ENCODE data around the gene SUMO4.
A peak's percentile ranks its signal among the peaks of the same experiment; 100 is the strongest.

SUMO4 gene

DNA sequence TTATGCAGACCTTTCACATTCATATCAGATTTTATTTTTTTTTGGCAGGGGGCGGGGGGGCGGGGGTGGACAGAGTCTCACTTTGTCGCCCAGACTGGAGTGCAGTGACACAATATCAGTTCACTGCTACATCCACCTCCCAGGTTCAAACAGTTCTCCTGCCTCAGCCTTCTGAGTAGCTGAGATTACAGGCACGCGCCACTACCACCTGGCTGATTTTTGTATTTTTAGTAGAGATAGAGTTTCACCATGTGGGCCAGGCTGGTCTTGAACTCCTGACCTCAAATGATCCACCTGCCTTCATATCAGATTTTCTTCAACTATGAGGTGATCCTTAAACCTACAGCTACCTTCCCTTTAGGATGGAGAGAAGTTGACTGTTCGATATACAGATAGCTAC lies 8.0 kb upstream of the SUMO4 start:
- DNase-seq, result no peak

DNA sequence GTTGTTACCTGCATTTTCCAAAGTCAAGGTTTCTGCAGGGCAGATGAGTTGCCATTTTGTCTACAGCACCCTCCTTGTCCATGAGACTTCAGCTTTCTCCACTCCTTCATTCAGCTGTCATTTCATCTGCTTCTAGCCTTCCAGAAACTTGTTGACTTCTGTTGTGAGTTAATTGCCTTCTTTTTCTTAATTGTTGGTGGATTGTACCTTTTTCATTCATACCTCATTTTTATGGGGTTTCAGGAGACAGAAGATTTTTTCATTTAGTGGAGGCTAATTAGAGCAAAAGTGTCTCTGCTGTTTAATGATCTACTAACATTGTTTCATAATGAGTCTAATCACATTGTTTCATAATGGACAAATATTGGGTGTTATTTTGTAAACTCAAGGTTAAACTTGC lies 7.5 kb upstream of the SUMO4 start:
- DNase-seq, result no peak

DNA sequence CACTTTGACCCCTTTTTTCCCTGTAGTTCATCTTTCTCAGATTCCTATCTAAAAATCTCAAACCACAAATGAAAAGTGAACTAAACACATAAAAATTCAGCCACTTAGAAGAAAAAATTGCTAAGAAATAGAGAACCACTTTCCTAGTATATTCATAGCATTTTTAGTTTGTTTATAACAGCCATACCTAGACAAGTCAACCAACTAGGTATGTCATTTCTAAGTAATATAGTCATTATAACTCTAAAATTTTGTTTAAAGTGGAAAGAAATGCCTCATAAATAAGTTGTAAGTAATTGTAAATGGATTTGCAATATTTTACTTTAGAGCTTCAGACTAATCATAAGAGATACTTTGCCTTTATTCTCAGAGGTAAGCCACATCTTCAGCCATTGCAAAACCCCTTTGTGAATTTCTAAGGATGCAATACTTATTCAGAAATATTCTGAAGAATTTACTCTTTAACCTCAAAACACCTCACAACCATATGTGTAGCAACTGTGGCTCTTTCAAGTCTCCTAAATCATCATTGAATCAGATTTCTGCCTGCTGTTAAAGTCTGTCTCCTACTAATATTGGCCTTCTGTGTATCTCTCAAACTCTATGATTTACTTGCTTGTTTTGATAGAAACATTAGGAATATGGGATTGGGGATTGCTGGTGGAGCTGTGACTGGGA lies 6.9 kb upstream of the SUMO4 start:
- DNase-seq, result no peak

DNA sequence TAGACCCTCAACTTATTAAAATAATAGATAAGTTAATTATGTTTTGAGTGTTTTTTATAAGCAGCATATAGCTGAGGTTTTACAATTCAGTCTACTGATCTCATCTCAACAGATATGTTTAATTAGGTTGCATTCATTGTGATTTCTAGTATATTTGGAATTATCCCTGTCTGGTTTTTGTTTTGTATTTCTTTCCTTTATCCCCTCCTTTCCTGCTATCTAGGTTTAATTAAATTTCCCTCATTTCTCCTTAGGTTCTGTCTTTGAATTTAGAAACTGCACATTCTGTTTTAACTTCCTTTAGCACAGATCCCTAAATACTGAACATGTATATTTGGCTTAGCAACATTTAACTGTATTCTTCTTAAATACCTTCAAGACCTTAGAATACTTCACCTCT lies 4.9 kb upstream of the SUMO4 start:
- no peak for DNase-seq

DNA sequence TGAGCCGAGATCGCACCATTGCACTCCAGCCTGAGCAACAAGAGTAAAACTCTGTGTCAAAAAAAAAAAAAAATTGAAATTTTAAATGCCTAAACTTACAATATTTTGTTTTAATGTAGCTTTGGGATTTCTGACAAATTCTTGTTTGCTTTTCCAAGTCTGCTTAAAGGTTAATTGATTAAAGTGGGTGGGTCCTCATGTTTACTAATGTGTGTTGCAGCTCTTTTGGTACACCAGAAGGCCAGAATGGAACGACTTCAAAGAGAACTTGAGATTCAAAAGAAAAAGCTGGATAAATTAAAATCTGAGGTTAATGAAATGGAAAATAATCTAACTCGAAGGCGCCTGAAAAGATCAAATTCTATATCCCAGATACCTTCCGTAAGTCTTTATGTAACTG lies 2.7 kb upstream of the SUMO4 start:
- no peak for DNase-seq

DNA sequence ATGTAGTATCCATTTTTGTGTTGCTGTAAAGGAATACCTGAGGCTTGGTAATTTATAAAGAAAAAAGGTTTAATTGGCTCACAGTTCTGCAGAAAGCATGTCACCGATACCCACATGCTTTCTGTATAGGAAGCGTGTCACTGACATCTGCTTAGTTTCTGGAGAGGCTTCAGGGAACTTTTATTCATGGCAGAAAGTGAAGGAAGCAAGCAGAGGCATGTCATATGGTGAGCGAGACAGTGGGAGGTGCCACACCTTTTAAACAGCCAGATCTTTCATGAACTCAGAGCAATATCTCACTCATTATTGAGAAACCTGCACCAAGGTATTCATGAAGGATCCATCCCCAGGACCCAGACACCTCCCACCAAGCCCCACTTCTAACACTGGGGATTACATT lies 3.5 kb downstream of the SUMO4 start:
- DNase-seq, result no peak

DNA sequence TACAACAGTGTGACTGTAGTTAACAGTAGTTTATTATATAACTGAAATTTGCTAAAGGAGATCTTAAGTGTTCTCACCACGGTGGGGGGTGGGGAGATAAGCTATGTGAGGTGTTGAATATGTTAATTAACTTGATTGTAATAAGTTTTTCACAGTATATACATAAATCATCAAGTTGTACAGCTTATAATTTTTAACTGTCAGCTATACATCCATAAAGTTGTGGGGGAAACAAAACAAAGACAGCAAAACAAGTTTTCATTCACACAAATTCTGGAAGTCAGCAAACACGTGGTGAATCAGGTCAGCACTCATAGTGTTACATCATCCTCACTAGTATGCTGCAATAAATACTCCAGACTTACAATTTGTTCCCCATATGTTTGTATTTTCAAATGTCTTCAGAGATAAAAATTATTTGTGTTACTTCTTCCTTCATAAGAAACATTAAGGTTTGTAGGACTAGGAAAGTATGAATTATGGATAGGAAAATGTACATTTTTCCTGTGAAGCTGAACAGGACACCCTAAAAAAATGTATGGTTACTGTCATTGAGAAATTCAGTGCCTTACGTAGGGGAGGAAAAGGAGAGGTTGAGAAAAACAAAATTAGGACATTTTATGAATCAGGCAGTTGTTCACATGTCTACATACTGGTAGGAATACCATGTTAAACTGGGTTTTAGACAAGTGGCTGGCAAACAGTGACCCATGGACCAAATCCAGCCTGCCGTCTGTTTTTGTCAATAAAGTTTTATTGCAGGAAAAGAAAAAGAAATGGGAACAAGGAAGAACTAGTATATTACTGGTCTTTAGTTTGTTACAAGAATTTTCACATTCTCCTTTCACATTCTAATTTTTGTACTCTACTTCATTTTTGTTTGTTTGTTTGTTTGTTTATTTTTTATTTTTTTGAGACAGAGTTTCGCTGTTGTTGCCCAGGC lies 6.0 kb downstream of the SUMO4 start:
- peak; percentile 42 for DNase-seq

DNA sequence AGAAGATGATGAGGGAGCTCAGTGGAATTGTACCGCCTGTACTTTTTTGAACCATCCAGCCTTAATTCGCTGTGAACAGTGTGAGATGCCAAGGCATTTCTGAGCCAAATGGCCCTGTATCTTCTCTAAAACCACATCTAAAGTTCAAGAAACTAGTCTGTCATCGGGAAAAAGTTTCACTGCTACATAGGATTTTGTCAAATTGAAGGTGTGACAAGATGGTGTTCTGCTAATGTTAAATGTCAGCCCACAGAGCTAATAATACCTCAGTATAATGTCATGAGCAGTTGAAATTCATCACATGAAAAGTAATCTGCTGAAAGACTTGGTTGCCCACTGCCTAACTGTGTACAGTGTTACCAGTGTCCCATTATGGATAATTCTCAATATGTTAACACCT lies 9.6 kb downstream of the SUMO4 start:
- DNase-seq, result no peak

DNA sequence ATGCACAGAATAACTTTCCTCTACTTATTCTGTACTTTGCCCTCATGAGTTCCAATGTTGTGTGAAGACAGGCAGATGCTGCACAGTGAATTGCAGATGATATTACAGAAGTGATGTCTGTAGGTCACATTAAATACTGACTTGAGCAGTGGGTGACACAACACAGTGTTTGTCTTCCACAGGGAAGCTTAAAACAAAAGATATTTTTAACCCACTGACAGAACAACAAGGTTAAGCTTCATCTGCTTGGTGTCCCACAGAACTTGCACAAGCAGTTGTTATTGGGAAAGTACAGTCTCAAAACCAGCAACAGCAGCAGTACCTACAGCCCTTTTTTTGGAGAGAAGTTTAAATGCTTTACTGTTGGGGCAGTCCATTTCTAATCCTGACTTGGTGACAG lies 10.5 kb downstream of the SUMO4 start:
- DNase-seq, result no peak

DNA sequence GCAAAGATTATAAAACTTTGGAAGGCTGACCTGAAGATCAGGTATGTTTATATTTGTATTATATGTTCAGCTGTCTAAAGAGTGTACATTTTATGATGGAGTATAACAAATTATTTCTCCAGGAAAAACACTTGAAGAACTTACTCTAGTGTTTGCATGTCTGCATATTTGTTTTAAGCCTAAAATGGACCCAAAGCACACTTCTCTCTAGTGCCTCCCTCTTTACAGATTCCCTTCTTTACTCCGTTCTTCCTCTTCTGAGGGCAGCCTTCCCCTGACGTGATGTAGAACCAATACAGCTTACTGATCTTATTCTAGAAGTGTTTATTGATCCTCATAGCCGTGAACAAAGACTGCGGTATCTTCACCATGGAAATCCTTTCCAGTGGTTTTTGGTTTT lies 13.9 kb downstream of the SUMO4 start:
- DNase-seq, result no peak

DNA sequence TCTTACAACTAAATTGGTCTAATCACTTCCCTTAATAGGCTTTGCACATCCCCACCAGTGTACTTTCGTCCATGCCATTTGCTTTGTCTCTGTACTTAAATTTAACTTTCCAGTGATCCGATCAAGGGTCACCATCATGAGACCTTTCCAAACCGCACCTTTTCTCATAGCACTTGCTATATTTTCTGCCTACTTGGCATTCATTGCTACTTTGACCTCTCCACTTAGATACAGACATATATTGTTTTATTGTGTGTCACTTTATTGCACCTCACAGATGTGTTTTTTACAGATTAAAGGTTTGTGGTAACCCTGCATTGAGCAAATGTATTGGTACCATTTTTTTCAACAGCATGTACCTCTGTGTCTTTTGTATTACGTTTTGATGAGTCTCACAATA lies 14.8 kb downstream of the SUMO4 start:
- no peak for DNase-seq

DNA sequence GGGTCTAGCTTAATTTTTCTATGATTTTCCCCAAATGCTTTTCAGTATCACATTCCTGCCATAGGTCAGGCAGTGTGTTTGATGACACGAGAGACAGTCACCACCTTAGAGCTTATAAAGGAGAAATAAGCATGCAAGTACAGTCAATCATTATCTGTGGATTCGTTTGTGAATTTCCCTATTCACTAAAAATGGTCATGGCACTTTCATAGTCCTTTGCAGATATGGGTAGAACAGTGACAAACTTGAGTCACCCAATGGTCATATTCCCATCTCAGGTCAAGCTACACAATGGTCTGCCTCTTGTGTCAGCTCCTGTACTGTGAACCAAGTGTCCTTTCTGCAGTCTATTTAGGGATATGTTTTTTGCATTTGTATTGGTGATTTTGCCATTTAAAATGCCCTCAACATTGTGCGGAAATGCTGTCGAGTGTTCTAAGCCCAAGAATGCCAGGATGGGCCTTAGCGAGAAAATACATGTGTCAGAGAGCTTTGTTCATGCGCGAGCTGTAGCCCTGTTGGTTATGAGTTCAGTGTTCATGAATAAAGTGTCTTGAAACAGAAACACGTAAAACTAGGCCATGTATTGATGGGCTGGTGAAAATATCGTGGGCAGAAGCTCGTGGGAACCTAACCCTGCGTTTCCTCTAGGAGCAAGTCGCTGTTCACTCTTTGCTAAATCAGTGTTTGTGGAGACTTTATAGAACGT lies 19.8 kb downstream of the SUMO4 start:
- no peak for DNase-seq

DNA sequence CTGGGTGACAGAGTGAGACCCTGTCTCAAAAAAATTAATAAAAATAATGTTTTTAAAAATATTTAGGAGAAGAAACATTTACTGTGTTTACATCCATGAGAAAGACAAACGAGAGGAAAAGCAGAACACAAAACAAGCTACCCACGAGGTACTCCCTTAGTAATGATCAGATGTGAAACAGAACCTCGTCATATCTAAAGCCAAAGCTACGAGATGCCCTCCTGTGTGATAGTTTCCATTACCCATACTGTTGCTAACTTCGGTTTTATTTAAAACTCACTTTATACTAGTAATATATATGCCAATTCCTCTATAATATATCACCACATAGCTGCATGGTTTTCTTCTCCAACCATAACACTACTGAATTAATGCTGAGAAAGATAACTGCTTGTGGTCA lies 21.1 kb downstream of the SUMO4 start:
- DNase-seq, result no peak

DNA sequence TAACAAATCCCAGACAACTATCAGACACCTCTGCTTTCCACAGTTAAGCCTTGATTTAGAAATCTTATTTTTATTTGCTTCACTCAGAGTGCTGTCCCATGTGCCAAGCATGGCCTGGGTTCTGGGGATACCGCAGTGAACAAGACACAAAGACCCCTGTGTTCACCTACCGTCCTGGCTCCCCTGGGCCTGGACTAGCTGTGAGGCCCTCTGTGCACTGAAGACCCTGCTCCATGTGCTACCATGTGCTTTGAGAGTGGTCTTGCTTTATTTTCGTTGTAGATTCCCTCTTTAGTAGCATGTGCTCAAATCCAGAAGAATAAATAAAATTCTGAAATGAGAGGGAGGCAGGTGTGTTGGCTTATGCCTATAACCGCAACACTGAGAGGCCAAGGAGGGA lies 22.5 kb downstream of the SUMO4 start:
- DNase-seq, result no peak

DNA sequence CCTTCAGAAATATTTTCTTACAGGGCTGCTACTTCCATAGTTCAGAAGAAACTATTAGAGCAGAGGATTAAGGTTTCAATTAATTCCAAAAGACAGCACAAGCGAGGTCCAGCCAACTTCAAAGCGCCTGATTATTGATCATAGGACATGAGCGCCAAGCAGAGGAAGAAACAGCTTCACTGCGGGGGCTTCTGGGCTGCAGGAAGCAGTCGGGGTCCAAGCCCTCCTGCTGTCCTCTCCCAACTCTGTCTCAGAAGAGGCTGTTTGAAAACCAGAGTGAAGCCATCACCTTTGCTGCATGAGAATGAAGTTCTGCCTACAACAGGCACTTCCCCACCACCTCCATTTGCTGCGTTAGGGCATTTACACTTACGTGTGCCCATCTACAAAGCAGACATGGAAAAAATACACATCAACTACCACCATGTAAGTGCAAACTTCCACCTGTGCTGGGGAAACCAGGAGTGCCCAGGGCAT lies 23.9 kb downstream of the SUMO4 start:
- no peak for DNase-seq

DNA sequence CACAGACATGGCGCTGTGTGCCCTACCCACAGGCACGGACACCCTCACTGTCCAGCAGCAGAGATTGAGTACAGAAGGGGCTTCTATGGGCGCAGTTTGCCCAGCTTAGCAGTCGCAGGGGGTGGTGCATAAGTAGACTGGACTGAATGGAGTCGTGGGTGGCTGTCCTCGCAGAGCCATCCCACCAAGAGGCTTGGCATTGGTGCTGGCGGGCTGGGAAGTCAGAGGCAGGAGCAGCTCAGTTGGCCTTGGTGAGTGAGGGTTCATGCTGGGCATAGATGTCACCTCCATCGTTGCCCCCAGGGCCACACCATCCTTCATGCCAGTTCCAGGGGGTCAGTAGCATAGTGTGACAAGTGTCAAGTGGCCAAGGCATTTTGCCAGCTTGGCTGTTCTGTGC lies 25.2 kb downstream of the SUMO4 start:
- no peak for DNase-seq

DNA sequence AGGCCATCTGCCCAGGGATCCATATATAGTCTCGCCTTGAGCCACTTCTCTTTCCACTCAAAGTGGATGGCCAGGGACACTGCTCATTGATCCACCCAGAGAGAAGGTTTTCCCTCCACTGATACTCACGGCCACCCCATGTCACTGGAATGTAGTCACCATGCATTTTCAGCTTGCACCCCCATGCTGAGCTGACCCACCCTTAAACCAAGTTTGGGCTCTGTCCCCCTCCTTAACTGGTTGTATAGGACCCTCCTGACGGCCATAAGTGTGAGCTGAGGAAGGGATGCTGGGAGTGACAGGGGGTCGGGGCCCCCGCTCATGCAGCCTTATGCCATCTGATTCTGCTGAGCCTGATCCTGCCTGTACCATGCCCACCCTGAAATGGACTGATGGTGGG lies 25.7 kb downstream of the SUMO4 start:
- no peak for DNase-seq

DNA sequence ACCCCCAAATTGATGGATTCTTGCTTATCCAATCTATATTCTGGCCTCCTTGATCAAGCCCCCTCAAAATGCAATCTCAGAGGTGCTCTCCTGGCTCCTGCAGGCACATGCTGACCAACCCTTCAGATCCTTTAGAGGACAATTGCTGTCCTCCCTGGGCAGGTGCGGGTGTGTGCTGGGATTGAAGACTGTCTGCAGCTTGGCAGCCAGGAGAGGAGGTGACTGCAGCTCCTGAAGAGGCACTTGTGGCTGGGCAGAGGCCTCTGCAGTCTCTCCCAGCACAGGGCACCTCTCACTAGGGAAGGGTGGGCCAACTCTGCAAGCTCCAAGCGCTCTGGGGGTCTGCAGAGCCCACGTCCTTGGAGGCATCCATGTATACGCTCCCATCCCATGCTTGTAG lies 28.5 kb downstream of the SUMO4 start:
- DNase-seq, result no peak

DNA sequence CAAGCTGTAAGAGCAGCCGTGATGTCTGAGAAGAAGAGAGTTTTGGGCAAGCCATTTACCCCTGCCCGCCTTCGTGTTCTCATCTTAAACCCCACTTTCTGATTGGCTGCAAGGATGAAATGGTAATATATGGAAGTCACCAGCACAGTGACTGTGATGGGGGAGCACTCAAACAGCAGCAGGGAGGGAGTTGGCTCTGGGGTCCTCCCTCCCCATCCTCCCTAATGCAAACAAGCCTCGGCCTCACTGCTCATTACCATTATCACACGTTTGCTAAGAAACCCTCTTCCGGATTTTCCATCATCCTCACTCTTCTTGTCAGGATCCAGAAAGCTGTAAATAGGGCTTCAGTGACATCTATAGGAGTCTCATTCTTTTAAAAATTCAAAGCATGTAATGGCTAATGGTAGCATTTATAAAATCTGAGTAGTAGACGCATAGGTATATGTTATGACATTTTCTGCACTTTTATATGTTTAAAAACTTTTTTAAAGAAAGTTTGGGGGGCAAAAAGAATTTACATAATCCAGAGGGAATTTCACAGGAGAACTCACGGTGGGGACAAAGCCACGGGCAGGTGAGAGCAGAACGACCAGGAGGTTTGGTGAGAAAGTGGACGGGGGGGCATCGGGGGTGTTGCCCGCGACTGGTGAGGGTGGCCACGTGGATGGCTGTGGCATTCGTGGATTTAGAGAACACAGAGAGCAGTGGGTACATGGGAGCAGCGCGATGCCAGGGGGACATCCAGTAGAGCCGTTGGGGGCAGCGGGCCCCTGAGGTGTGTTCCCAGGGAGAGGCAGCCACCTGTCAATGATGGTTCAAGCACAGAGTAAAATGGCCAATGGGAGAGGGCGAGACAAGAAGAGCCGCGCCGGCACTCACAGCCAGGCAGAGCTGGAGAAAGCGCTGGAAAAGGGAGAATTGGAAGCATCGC lies 29.6 kb downstream of the SUMO4 start:
- DNase-seq, result no peak

DNA sequence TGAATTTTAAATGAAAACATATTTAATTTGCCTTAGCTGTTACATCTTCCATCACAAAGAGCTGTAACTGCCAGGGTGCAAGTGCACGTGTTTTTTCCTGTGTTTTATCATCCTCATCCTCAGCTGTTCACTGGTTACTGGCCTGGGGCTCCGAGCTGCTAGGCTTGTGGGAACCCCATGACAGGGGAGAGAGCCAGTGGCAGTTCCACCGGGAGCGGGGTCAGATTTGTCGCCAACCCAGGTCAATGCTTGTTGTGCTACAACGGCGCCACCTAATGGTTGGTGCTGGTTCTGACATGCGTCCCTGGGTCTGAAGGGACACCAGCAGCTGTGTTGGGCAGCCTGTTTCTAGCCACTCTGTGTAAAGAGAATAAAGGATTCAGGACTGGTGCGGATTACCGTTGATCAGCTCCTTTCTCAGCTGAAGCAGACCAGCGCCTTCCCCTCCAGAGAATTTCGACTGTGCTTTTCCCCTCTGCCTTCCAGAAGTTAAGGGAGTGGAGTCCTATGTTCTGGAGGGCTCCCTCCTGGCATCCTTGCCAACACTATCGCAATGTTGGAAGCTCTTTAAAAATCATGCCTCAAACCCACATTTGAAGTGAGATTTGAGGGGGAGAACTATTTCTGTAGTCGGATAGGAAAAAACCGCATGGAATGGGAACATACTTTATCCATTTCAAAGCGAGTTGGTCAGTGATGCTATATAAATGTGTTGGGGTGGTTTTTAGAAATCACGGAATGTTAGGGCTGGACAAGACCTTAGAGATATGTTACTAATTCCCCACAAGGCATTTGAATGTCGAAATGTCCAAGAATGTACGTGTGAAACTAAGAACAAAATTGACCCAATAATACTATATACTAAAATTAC lies 32.1 kb downstream of the SUMO4 start:
- no peak for DNase-seq

DNA sequence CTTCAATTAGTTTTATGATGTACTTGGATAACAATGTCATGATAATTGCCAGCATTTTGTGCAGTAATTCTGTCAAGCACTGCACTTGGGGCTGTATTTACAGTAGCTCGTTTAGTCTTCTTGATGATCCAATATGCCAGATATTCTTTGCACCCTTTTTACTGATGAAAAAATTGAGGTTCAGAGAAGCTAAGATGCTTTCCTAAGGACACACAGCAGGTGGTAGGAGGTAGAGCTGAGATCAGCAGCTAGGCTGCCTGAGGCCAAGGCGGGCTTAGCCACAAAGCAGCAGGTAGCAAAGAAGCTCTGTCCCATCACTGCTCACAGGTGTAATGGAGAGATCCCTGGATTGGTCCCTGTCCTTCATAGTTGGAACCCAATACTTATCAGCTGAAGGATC lies 33.3 kb downstream of the SUMO4 start:
- no peak for DNase-seq

DNA sequence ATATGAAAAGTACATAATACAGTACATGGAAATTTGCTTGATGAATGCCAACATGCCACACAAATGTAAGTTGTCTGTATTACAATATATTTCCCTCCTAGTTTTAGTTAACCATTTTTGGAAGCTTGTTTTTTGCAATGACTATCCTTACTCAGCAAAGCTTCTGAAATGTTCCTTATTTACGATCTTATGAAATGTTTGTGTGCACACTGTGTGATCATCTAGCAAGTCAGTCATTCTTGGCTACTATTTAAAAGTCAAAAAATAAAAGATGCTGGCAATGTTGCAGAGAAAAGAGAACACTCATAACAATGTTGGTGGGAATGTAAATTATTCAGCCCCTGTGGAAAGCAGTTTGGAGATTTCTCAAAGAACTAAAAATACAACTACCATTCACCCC lies 33.8 kb downstream of the SUMO4 start:
- DNase-seq, result no peak

All from SIG-M5 (cell line).